H9 (cell line): ENCODE measurements around the gene ARHGAP26. TPM values are rescaled to one million over a fixed set of nuclear protein-coding genes. Genes with fewer than 3 reads are reported as not detected.

ENCODE experiments used
- DNase-seq: peaks from one replicate; pipeline ENCODE4 v3.0.0-alpha.2; 2017
- H2AFZ ChIP-seq: one replicate; pipeline ENCODE4 v1.6.1; 2013; ENCODE audit warnings: mild to moderate bottlenecking, low read length, control low read depth, moderate library complexity
- H2AK5ac ChIP-seq: 2 replicates; pipeline ENCODE4 v1.6.1; 2013; ENCODE audit warnings: low read length, control low read depth, mixed read lengths; ENCODE audit not compliant: insufficient read length
- H2BK120ac ChIP-seq: one replicate; pipeline ENCODE4 v1.6.1; 2013; ENCODE audit warnings: low read depth, mild to moderate bottlenecking, low read length, control low read depth, inconsistent platforms; ENCODE audit not compliant: poor library complexity, severe bottlenecking
- H2BK12ac ChIP-seq: 2 replicates; pipeline ENCODE4 v1.6.1; 2013; ENCODE audit warnings: low read length, control low read depth, mixed read lengths, low read depth; ENCODE audit not compliant: insufficient read length
- H2BK15ac ChIP-seq: 2 replicates; pipeline ENCODE4 v1.6.1; 2013; ENCODE audit warnings: low read depth, low read length, control low read depth
- H2BK20ac ChIP-seq: one replicate; pipeline ENCODE4 v1.6.1; 2013; ENCODE audit warnings: low read depth, mild to moderate bottlenecking, low read length, control low read depth, inconsistent platforms; ENCODE audit not compliant: poor library complexity, severe bottlenecking
- H2BK5ac ChIP-seq: 2 replicates; pipeline ENCODE4 v1.6.1; 2013; ENCODE audit warnings: low read length, control low read depth, mixed read lengths; ENCODE audit not compliant: insufficient read length
- H3K14ac ChIP-seq: 2 replicates; pipeline ENCODE4 v1.6.1; 2013; ENCODE audit warnings: low read length, control low read depth; ENCODE audit not compliant: insufficient read depth
- H3K18ac ChIP-seq: 2 replicates; pipeline ENCODE4 v1.6.1; 2013; ENCODE audit warnings: low read depth, mild to moderate bottlenecking, mixed read lengths, low read length, control low read depth; ENCODE audit not compliant: insufficient read length
- H3K23ac ChIP-seq: 2 replicates; pipeline ENCODE4 v1.6.1; 2013; ENCODE audit warnings: low read length, control low read depth, mixed read lengths, low read depth; ENCODE audit not compliant: insufficient read length
- H3K23me2 ChIP-seq: 2 replicates; pipeline ENCODE4 v1.6.1; 2013; ENCODE audit warnings: low read depth, mild to moderate bottlenecking, mixed read lengths, low read length, control low read depth; ENCODE audit not compliant: insufficient read length, poor library complexity, severe bottlenecking
- H3K27ac ChIP-seq: 2 replicates; pipeline ENCODE4 v1.5.1; 2013; ENCODE audit warnings: low read length, control low read depth, mixed read lengths, low read depth; ENCODE audit not compliant: insufficient read length
- H3K27me3 ChIP-seq: 2 replicates; pipeline ENCODE4 v1.6.1; 2013; ENCODE audit warnings: low read length, control low read depth, inconsistent platforms; ENCODE audit not compliant: insufficient read depth
- H3K4ac ChIP-seq: 2 replicates; pipeline ENCODE4 v1.6.1; 2013; ENCODE audit warnings: low read depth, mild to moderate bottlenecking, control low read depth, inconsistent platforms, low read length, moderate library complexity
- H3K4me1 ChIP-seq: 2 replicates; pipeline ENCODE4 v1.6.1; 2013; ENCODE audit warnings: low read length, control low read depth, inconsistent platforms; ENCODE audit not compliant: insufficient read depth
- H3K4me2 ChIP-seq: 2 replicates; pipeline ENCODE4 v1.6.1; 2013; ENCODE audit warnings: low read length, control low read depth, mixed read lengths; ENCODE audit not compliant: insufficient read length, insufficient read depth
- H3K56ac ChIP-seq: 2 replicates; pipeline ENCODE4 v1.6.1; 2013; ENCODE audit warnings: low read depth, mild to moderate bottlenecking, mixed read lengths, low read length, control low read depth; ENCODE audit not compliant: insufficient read length
- H3K79me1 ChIP-seq: 2 replicates; pipeline ENCODE4 v1.6.1; 2013; ENCODE audit warnings: low read depth, mild to moderate bottlenecking, moderate library complexity, low read length, control low read depth, inconsistent platforms; ENCODE audit not compliant: insufficient read depth, poor library complexity, severe bottlenecking
- H3K79me2 ChIP-seq: 2 replicates; pipeline ENCODE4 v1.6.1; 2013; ENCODE audit warnings: low read length, control low read depth, inconsistent platforms; ENCODE audit not compliant: insufficient read depth
- H3K9ac ChIP-seq: 2 replicates; pipeline ENCODE4 v1.6.1; 2013; ENCODE audit warnings: low read length, control low read depth, mixed read lengths; ENCODE audit not compliant: insufficient read length; ENCODE audit errors: extremely low read depth
- H3K9me3 ChIP-seq: one replicate; pipeline ENCODE4 v1.6.1; 2013; ENCODE audit warnings: low read depth, low read length, inconsistent platforms; ENCODE audit not compliant: control insufficient read depth
- H3T11ph ChIP-seq: one replicate; pipeline ENCODE4 v1.6.1; 2013; ENCODE audit warnings: mild to moderate bottlenecking, low read length, control low read depth, inconsistent platforms
- H4K20me1 ChIP-seq: one replicate; pipeline ENCODE4 v1.6.1; 2013; ENCODE audit not compliant: control insufficient read depth, insufficient read length, insufficient read depth
- H4K5ac ChIP-seq: 2 replicates; pipeline ENCODE4 v1.6.1; 2013; ENCODE audit warnings: low read depth, mild to moderate bottlenecking, mixed read lengths, low read length, control low read depth; ENCODE audit not compliant: insufficient read length
- H4K8ac ChIP-seq: replicated peaks from 2 replicates; pipeline ENCODE4 v1.6.1; 2013; ENCODE audit warnings: low read length, control low read depth, mixed read lengths, low read depth; ENCODE audit not compliant: insufficient read length
- H4K91ac ChIP-seq: 2 replicates; pipeline ENCODE4 v1.6.1; 2013; ENCODE audit warnings: low read depth, mild to moderate bottlenecking, moderate library complexity, mixed read lengths, low read length, control low read depth; ENCODE audit not compliant: insufficient read length
- H3K27ac Mint-ChIP-seq, 3 experiments: 2 replicates in 2 of 3; 3 replicates in 1 of 3; pipeline ENCODE4 v1.8.0; 2020 to 2021; ENCODE audit warnings: mixed read lengths in 3 of 3, mild to moderate bottlenecking in 1 of 3, moderate library complexity in 1 of 3
- H3K27me3 Mint-ChIP-seq: 2 replicates; pipeline ENCODE4 v1.8.0; 2021; ENCODE audit warnings: low read depth, mild to moderate bottlenecking, moderate library complexity, mixed read lengths
- H3K36me3 Mint-ChIP-seq, 3 experiments: 2 replicates in 2 of 3; 3 replicates in 1 of 3; pipeline ENCODE4 v1.8.0; 2020 to 2021; ENCODE audit warnings: low read depth in 3 of 3, mixed read lengths in 3 of 3; ENCODE audit not compliant: insufficient read depth in 1 of 3
- H3K4me1 Mint-ChIP-seq, 2 experiments: 2 replicates each; pipeline ENCODE4 v1.8.0; 2020; ENCODE audit warnings: mixed read lengths in 2 of 2
- H3K4me3 Mint-ChIP-seq, 2 experiments: 2 replicates in 1 of 2; 3 replicates in 1 of 2; pipeline ENCODE4 v1.8.0; 2020 to 2021; ENCODE audit warnings: mild to moderate bottlenecking in 2 of 2, mixed read lengths in 2 of 2, moderate library complexity in 1 of 2
- H3K9me3 Mint-ChIP-seq, 2 experiments: 2 replicates in 1 of 2; 3 replicates in 1 of 2; pipeline ENCODE4 v1.8.0; 2020; ENCODE audit warnings: mild to moderate bottlenecking in 2 of 2, mixed read lengths in 2 of 2, moderate library complexity in 1 of 2
- CTCF ChIP-seq: fragments of 200-600 bp; sonication (generic); conservative IDR thresholded peaks from 3 replicates; pipeline ENCODE4 v1.8.0; 2021; ENCODE audit warnings: antibody characterized with exemption, mild to moderate bottlenecking
- WGBS: extraction: QIAGEN DNeasy Blood & Tissue Kit; methylation state at CpG from one replicate; pipeline ENCODE4 v1.1.7; 2013; ENCODE audit warnings: missing lambda C conversion rate, low lambda C conversion rate, mixed read lengths; ENCODE audit not compliant: insufficient read length; ENCODE audit errors: extremely low coverage; 5-methylcytosine and 5-hydroxymethylcytosine counted together
- total RNA-seq: library from RNA; stranded (reverse); gene quantifications from 2 replicates; pipeline ENCODE4 v1.2.1, GENCODE V29; 2021

ARHGAP26 gene
- total RNA-seq, 1 experiment from 2014 or later: 13.8 TPM

DNA sequence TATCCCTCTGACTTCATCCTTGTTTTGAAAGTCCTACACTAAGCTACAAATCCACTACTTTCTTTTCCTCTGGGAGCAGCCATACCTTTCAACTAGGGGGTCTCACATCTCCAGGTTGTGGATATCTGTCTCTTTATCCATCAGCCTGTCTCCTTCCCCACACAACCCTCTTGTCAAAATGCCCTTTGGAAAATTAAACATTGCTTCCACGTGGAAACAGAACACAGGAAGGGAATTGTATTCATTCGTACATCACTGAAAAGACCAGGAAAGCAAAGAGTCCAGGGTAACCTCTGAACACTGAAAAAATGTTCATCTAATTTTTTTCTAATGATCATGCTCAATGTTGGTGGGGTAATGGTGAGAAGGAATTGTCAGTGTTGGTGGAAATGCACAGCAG, 429.7 kb downstream of the ARHGAP26 start:
- Mint-ChIP-seq H3K27me3 (no peaks in the 10 kb centered on the region), H3K27ac (peak overlapping the region in 2 of 3 experiments; percentile 2 to 3; a peak in 2 of 7 replicates)
- no peak overlapping the region for H2AK5ac ChIP-seq

More for the DNA sequence above, 429.7 kb downstream of the ARHGAP26 start:
- Histone ChIP-seq H2BK5ac (no peak overlapping the region), H2BK120ac (no peak overlapping the region), H3K4ac (no peak overlapping the region), H2BK12ac (no peak overlapping the region), H3K9me3 (no peaks in the 10 kb centered on the region), H4K8ac (no peak overlapping the region), H3K27ac (no peak overlapping the region), H2BK20ac (no peak overlapping the region), H2BK15ac (no peak overlapping the region), H4K20me1 (no peaks in the 10 kb centered on the region), H3K14ac (no peak overlapping the region), H2AFZ (no peak overlapping the region), H3K9ac (no peak overlapping the region), H3K18ac (peak overlapping the region; percentile 34), H3K4me2 (no peak overlapping the region), H3K56ac (no peak overlapping the region), H3K79me1 (no peaks in the 10 kb centered on the region), H3K23me2 (no peaks in the 10 kb centered on the region), H4K91ac (no peak overlapping the region), H3K79me2 (no peaks in the 10 kb centered on the region), H4K5ac (no peak overlapping the region), H3K23ac (no peak overlapping the region), H3K4me1 (no peaks in the 10 kb centered on the region), H3K27me3 (no peaks in the 10 kb centered on the region), H3T11ph (no peak overlapping the region)
- no peak overlapping the region for H3K4me3 Mint-ChIP-seq
- TF ChIP-seq CTCF: no peak
- WGBS: no CpG with 5 or more reads among the region's 2 CpGs
- H3K36me3 Mint-ChIP-seq: peaks cover 13 to 18% (median 15%) of the 10 kb centered on the region in 3 experiments; a peak in 6 of 7 replicates
- H3K4me1 Mint-ChIP-seq: peaks cover under 1 to 5% of the 10 kb centered on the region in 2 experiments
- H3K9me3 Mint-ChIP-seq: peaks cover 9 to 13% of the 10 kb centered on the region in 2 experiments; a peak in 3 of 5 replicates
- DNase-seq: no peak
